Common myeloid progenitor, CD34-positive (primary cell): Measurements from ENCODE around the gene CAMTA1.

Experiments
- CTCF ChIA-PET: fragments of 350-600 bp; sonication (Branson Sonifier 250); formaldehyde crosslinking; loops from one replicate; lab custom pipeline; 2021; ENCODE audit warnings: antibody characterized with exemption; lab: Charles Lee
- POLR2A ChIA-PET: fragments of 350-600 bp; sonication (Branson Sonifier 250); formaldehyde crosslinking; loops from one replicate; lab custom pipeline; 2021; ENCODE audit warnings: antibody characterized with exemption; lab: Charles Lee
- DNase-seq, 3 donors: peaks; one replicate each; pipeline versions ENCODE4 v3.0.0 to v3.0.0-alpha.2; 2013
- H3K27ac ChIP-seq, 2 experiments: 1 replicate in 1 of 2; 2 replicates in 1 of 2; pipeline ENCODE4 v1.7.0; 2013; ENCODE audit warnings: inconsistent platforms in 2 of 2, low read length in 2 of 2, mild to moderate bottlenecking in 2 of 2, low read depth in 1 of 2, moderate library complexity in 1 of 2; ENCODE audit not compliant: severe bottlenecking in 2 of 2, insufficient read depth in 1 of 2, poor library complexity in 1 of 2
- H3K27me3 ChIP-seq, 5 experiments: replicated peaks in 2 of 5; 1 replicate in 3 of 5; 2 replicates in 2 of 5; pipeline versions ENCODE4 v1.6.1 to v1.7.0; 2013; ENCODE audit warnings: low read length in 4 of 5, mild to moderate bottlenecking in 2 of 5, moderate library complexity in 2 of 5, inconsistent platforms in 1 of 5; ENCODE audit not compliant: insufficient read depth in 5 of 5, control insufficient read depth in 4 of 5
- H3K36me3 ChIP-seq, 4 experiments: 1 replicate in 2 of 4; 2 replicates in 2 of 4; pipeline versions ENCODE4 v1.6.1 to v1.7.0; 2013; ENCODE audit warnings: low read length in 3 of 4, control low read depth in 1 of 4, mild to moderate bottlenecking in 1 of 4; ENCODE audit not compliant: control insufficient read depth in 4 of 4, insufficient read depth in 4 of 4
- H3K4me1 ChIP-seq, 4 experiments: 1 replicate in 3 of 4; 2 replicates in 1 of 4; pipeline versions ENCODE4 v1.6.1 to v1.7.1; 2013; ENCODE audit warnings: low read length in 3 of 4, mild to moderate bottlenecking in 3 of 4, control low read depth in 1 of 4, inconsistent platforms in 1 of 4, moderate library complexity in 1 of 4; ENCODE audit not compliant: control insufficient read depth in 4 of 4, insufficient read depth in 4 of 4; ENCODE audit errors: control extremely low read depth in 1 of 4
- H3K4me3 ChIP-seq, 7 experiments: 1 replicate in 4 of 7; 2 replicates in 3 of 7; pipeline versions ENCODE4 v1.5.1 to v1.7.0; 2013; ENCODE audit warnings: mild to moderate bottlenecking in 7 of 7, low read length in 6 of 7, moderate library complexity in 6 of 7, inconsistent platforms in 2 of 7, low read depth in 2 of 7, control low read depth in 1 of 7; ENCODE audit not compliant: insufficient read depth in 4 of 7, control insufficient read depth in 1 of 7; ENCODE audit errors: extremely low read depth in 1 of 7
- H3K9me3 ChIP-seq, 5 experiments: 1 replicate in 4 of 5; 2 replicates in 1 of 5; pipeline versions ENCODE4 v1.6.1 to v1.7.1; 2013; ENCODE audit warnings: low read length in 4 of 5, mild to moderate bottlenecking in 2 of 5, inconsistent platforms in 1 of 5, low read depth in 1 of 5, moderate library complexity in 1 of 5; ENCODE audit not compliant: control insufficient read depth in 4 of 5, insufficient read depth in 2 of 5; ENCODE audit errors: control extremely low read depth in 1 of 5
- WGBS: methylation state at CpG from one replicate; pipeline ENCODE4 v1.1.5; 2013; ENCODE audit not compliant: insufficient coverage; 5-methylcytosine and 5-hydroxymethylcytosine counted together

Gene CAMTA1

GRCh38 chr1:7113822-7114221, 328.6 kb downstream of the CAMTA1 start:
- ChIA-PET POLR2A (no interaction called here), CTCF (no interaction called here)
- no peak overlapping the region for H3K27ac ChIP-seq
- DNase-seq, result no peak
- peaks cover 0 to 6% (median 3%) of the 10 kb centered on the region in 5 experiments for H3K9me3 ChIP-seq
- H3K4me1 ChIP-seq, result peaks cover 0 to 2% (median 0%) of the 10 kb centered on the region in 4 experiments
- 83% methylated on average over 5 of the region's 6 CpGs for WGBS
- no peaks in the 10 kb centered on the region for H3K36me3 ChIP-seq
- no peak overlapping the region for H3K4me3 ChIP-seq
- H3K27me3 ChIP-seq, result peaks cover 0 to 6% (median 0%) of the 10 kb centered on the region in 5 experiments

- whole genome bisulfite sequencing, result 96% methylated on average over 2 of the region's 3 CpGs
- ChIA-PET POLR2A (no interaction called here), CTCF (interaction anchor here (1.3 kb wide), 1 partner anchor 9 kb away, joined by 3 read pairs; no protein-coding TSS in a partner anchor)
- H3K27ac ChIP-seq, result no peak overlapping the region
- DNase-seq, result no peak
- H3K4me1 ChIP-seq, result no peaks in the 10 kb centered on the region
- H3K36me3 ChIP-seq, result no peaks in the 10 kb centered on the region
- peaks cover 0 to 11% (median 10%) of the 10 kb centered on the region in 5 experiments for H3K9me3 ChIP-seq
- peaks cover 0 to 6% (median 0%) of the 10 kb centered on the region in 5 experiments for H3K27me3 ChIP-seq
- no peak overlapping the region for H3K4me3 ChIP-seq
Observed at GRCh38 chr1:7116001-7116400, 330.7 kb downstream of the CAMTA1 start.

GRCh38 chr1:7117399-7118281, 332.4 kb downstream of the CAMTA1 start:
- ChIA-PET CTCF (no interaction called here), POLR2A (no interaction called here)
- WGBS, result 49% methylated on average over 13 of the region's 13 CpGs
- no peak overlapping the region for H3K4me3 ChIP-seq
- no peaks in the 10 kb centered on the region for H3K36me3 ChIP-seq
- H3K9me3 ChIP-seq, result peaks cover 0 to 11% (median 10%) of the 10 kb centered on the region in 5 experiments
- H3K27ac ChIP-seq, result no peak overlapping the region
- no peaks in the 10 kb centered on the region for H3K4me1 ChIP-seq
- DNase-seq, result peak in 2 of 3 donors; percentile 40 to 45
- peaks cover 0 to 4% (median 0%) of the 10 kb centered on the region in 5 experiments for H3K27me3 ChIP-seq

- CTCF ChIA-PET, result interaction anchor here (0.8 kb wide), 1 partner anchor 89 kb away, joined by 4 read pairs; no protein-coding TSS in a partner anchor
- no peak overlapping the region for H3K27ac ChIP-seq
- POLR2A ChIA-PET, result no interaction called here
- H3K9me3 ChIP-seq, result peaks cover 0 to 11% (median 10%) of the 10 kb centered on the region in 5 experiments
- peaks cover 0 to 3% (median 0%) of the 10 kb centered on the region in 5 experiments for H3K27me3 ChIP-seq
- no peaks in the 10 kb centered on the region for H3K4me1 ChIP-seq
- no peak overlapping the region for H3K4me3 ChIP-seq
- H3K36me3 ChIP-seq, result no peaks in the 10 kb centered on the region
- no peak for DNase-seq
- WGBS, result 84% methylated on average over 6 of the region's 7 CpGs
Observed at GRCh38 chr1:7119156-7119555, 333.9 kb downstream of the CAMTA1 start.

- Histone ChIP-seq H3K9me3 (peaks cover 0 to 7% (median 5%) of the 10 kb centered on the region in 5 experiments), H3K27me3 (peaks cover 0 to 3% (median 0%) of the 10 kb centered on the region in 5 experiments), H3K4me3 (no peak overlapping the region), H3K27ac (no peak overlapping the region), H3K4me1 (peaks cover 0 to 4% (median 0%) of the 10 kb centered on the region in 4 experiments), H3K36me3 (no peaks in the 10 kb centered on the region)
- CTCF ChIA-PET, result no interaction called here
- WGBS, result 98% methylated on average over 5 of the region's 6 CpGs
- peak in 1 of 3 donors; percentile 25 for DNase-seq
- POLR2A ChIA-PET, result no interaction called here
Observed at GRCh38 chr1:7120863-7121621, 335.8 kb downstream of the CAMTA1 start.

GRCh38 chr1:7121622-7121988, 336.4 kb downstream of the CAMTA1 start:
- H3K4me3 ChIP-seq, result no peak overlapping the region
- POLR2A ChIA-PET, result no interaction called here

More at GRCh38 chr1:7121622-7121988, 336.4 kb downstream of the CAMTA1 start:
- WGBS, result 97% methylated on average over 4 of the region's 7 CpGs
- peaks cover 0 to 7% (median 5%) of the 10 kb centered on the region in 5 experiments for H3K9me3 ChIP-seq
- H3K27me3 ChIP-seq, result peaks cover 0 to 3% (median 0%) of the 10 kb centered on the region in 5 experiments
- H3K27ac ChIP-seq, result no peak overlapping the region
- no peaks in the 10 kb centered on the region for H3K36me3 ChIP-seq
- CTCF ChIA-PET, result no interaction called here
- peaks cover 0 to 6% (median 0%) of the 10 kb centered on the region in 4 experiments for H3K4me1 ChIP-seq
- no peak for DNase-seq
